Lung (tissue), 12 donors: ENCODE results near the gene ZFP64. TPM values are rescaled to one million over a fixed set of nuclear protein-coding genes. Genes with fewer than 3 reads are reported as not detected.
"Not testable (repeated sequence)": the region's sequence is repeated elsewhere in the genome, so short reads cannot be mapped to it uniquely, and the experiment has no call there.

Experiments
- ATAC-seq: fragments of 200-7000 bp; cut with Tn5 transposase; one replicate; pipeline ENCODE4 v1.9.1; 2020; ENCODE audit warnings: moderate number of reproducible peaks; ENCODE audit not compliant: insufficient read depth, low FRiP score
- DNase-seq, 3 donors: peaks; one replicate each; pipeline ENCODE4 v3.0.0-alpha.2; 2013 to 2017
- H3K27ac ChIP-seq, 2 donors: one replicate each; pipeline ENCODE4 v1.5.1; 2013; ENCODE audit warnings: mild to moderate bottlenecking in 2 of 2, moderate library complexity in 2 of 2, control low read depth in 1 of 2, inconsistent platforms in 1 of 2, low read depth in 1 of 2, low read length in 1 of 2
- H3K27me3 ChIP-seq, 3 donors: one replicate each; pipeline ENCODE4 v1.5.1; 2013; ENCODE audit warnings: low read length in 2 of 3; ENCODE audit not compliant: control insufficient read depth in 3 of 3, insufficient read depth in 3 of 3
- H3K36me3 ChIP-seq, 4 donors: one replicate each; pipeline ENCODE4 v1.5.1; 2013; ENCODE audit warnings: low read length in 4 of 4, mild to moderate bottlenecking in 1 of 4, moderate library complexity in 1 of 4; ENCODE audit not compliant: control insufficient read depth in 4 of 4, insufficient read depth in 4 of 4
- H3K4me1 ChIP-seq, 5 donors: one replicate each; pipeline ENCODE4 v1.5.1; 2013; ENCODE audit warnings: low read length in 5 of 5, mild to moderate bottlenecking in 2 of 5, moderate library complexity in 1 of 5; ENCODE audit not compliant: control insufficient read depth in 5 of 5, insufficient read depth in 5 of 5
- H3K4me3 ChIP-seq: one replicate; pipeline ENCODE4 v1.5.1; 2013; ENCODE audit warnings: mild to moderate bottlenecking, control low read depth, moderate library complexity
- H3K9ac ChIP-seq, 2 donors: one replicate each; pipeline ENCODE4 v1.5.1; 2013; ENCODE audit warnings: low read length in 2 of 2, control low read depth in 1 of 2; ENCODE audit not compliant: insufficient read depth in 1 of 2
- H3K9me3 ChIP-seq, 4 donors: one replicate each; pipeline ENCODE4 v1.5.1; 2013; ENCODE audit warnings: low read length in 3 of 4, mild to moderate bottlenecking in 1 of 4, moderate library complexity in 1 of 4; ENCODE audit not compliant: control insufficient read depth in 4 of 4, insufficient read depth in 3 of 4
- CTCF ChIP-seq: IDR thresholded peaks from 2 replicates; pipeline ENCODE4 v1.5.1; 2012; ENCODE audit warnings: mild to moderate bottlenecking; ENCODE audit errors: control extremely low read depth, extremely low read depth
- WGBS, 2 donors: extraction: QIAGEN DNeasy Blood & Tissue Kit; methylation state at CpG; one replicate each; pipeline ENCODE4 v1.1.7; 2013; 5-methylcytosine and 5-hydroxymethylcytosine counted together
- polyA plus RNA-seq, 2 donors: library from polyadenylated mRNA; stranded (reverse); fragments of 200-250 nt; gene quantifications; one replicate each; pipeline ENCODE4 v1.2.1, GENCODE V29; 2013
- total RNA-seq, 2 donors: library from RNA; depleted of rRNA in 1 of 2; stranded (reverse); fragments of >200 nt in 1 of 2; gene quantifications; one replicate each; pipeline ENCODE4 v1.2.1, GENCODE V29; 2014 to 2021
- donor health status: control.
- donor health status: control.
- donor health status: Bipolar disorder and iron deficiency.
- donor health status: healthy.
- donor health status: DM: yes; HTN: yes; CAD: no.

Gene ZFP64
- total and polyA plus RNA-seq, 4 donors = 3.1 to 11.5 (median 7.4) TPM

- ATAC-seq = no peak
Measured at GRCh38 chr20:52196845-52197244, 5.3 kb upstream of the ZFP64 start.

GRCh38 chr20:52193886-52194545 is 2.4 kb upstream of the ZFP64 start:
- Histone ChIP-seq H3K27me3 (no peaks in the 10 kb centered on the region), H3K9me3 (no peaks in the 10 kb centered on the region), H3K4me1 (peaks cover 0 to 17% (median 0%) of the 10 kb centered on the region in 5 donors), H3K9ac (no peak overlapping the region), H3K36me3 (no peaks in the 10 kb centered on the region), H3K27ac (no peak overlapping the region), H3K4me3 (no peak overlapping the region)
- ATAC-seq = no peak
- no peak for TF ChIP-seq CTCF
- WGBS, 2 donors = 88 to 90% methylated on average over 9 of the region's 9 CpGs
- no peak for DNase-seq

More at GRCh38 chr20:52196845-52197244, 5.3 kb upstream of the ZFP64 start:
- no peak for TF ChIP-seq CTCF
- H3K9me3 ChIP-seq = no peaks in the 10 kb centered on the region
- 96 to 98% methylated on average over 3 of the region's 3 CpGs for WGBS, 2 donors
- no peak overlapping the region for H3K27ac ChIP-seq
- H3K4me3 ChIP-seq = no peak overlapping the region
- H3K4me1 ChIP-seq = peaks cover 0 to 6% (median 0%) of the 10 kb centered on the region in 5 donors
- H3K27me3 ChIP-seq = no peaks in the 10 kb centered on the region
- no peak for DNase-seq
- H3K9ac ChIP-seq = no peak overlapping the region
- no peaks in the 10 kb centered on the region for H3K36me3 ChIP-seq

- no peak for DNase-seq
- no peaks in the 10 kb centered on the region for H3K9me3 ChIP-seq
- no peak overlapping the region for H3K9ac ChIP-seq
- no peak for TF ChIP-seq CTCF
- 75 to 90% methylated on average over 1 of the region's 1 CpG for WGBS, 2 donors
- no peaks in the 10 kb centered on the region for H3K36me3 ChIP-seq
- H3K27ac ChIP-seq = no peak overlapping the region
- H3K4me3 ChIP-seq = no peak overlapping the region
- H3K27me3 ChIP-seq = no peaks in the 10 kb centered on the region
- ATAC-seq = no peak
- peaks cover 0 to 17% (median 0%) of the 10 kb centered on the region in 5 donors for H3K4me1 ChIP-seq
Measured at GRCh38 chr20:52193133-52193532, 1.6 kb upstream of the ZFP64 start.

GRCh38 chr20:52192719-52193007 is 1.1 kb upstream of the ZFP64 start:
- not testable (repeated sequence) for ATAC-seq, H3K9ac ChIP-seq, H3K27ac ChIP-seq, DNase-seq, H3K27me3 ChIP-seq, H3K36me3 ChIP-seq, H3K4me3 ChIP-seq, H3K9me3 ChIP-seq
- WGBS, 2 donors = 95 to 96% methylated on average over 2 of the region's 2 CpGs
- peaks cover 0 to 17% (median 0%) of the 10 kb centered on the region in 5 donors for H3K4me1 ChIP-seq
